Embryonic facial prominence (tissue), 1 donor: ENCODE measurements around the gene HELZ2.
"Not testable (repeated sequence)": the region's sequence is repeated elsewhere in the genome, so short reads cannot be mapped to it uniquely, and the experiment has no call there.

ENCODE experiments used
- DNase-seq: peaks from one replicate; pipeline ENCODE4 v3.0.0-alpha.2; 2016; ENCODE audit errors: extremely low spot score

The HELZ2 gene

DNA sequence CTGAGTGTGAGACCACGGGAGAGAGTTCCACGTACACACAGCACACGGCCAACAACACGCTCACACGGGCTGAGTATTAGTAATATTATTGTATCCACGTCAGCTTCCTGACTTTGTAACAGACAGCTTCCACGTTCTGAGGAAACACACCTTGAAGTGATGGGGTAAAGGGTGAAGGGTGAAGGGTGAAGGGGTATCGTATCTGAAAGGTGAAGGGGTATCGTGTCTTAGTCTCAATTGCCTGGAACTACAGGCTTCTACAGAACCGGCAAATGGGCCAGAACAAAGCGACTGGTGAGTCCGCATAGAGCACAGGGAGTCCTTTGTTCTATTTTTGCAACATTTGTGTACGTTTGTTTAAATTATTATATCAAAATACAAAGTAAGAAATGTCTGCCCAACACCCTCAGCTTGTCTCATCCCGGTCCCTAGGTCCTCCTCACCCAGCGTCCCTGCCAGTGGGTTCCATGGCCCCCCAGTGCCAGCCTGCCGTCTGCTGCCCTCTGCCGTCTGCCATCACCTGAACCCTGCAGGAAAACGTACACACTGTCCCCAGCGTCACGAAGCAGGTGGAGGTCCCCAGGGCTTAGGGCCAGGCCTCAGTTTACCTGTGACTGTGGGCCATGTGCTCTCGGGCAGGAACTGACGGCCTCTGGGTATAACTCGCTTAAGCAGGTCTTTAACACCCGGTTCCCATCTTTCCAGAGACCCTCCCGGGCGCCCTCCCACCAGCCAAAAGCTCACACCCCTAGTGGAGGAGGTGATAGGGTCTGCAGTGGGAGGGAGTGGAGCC is 4.4 kb upstream of the HELZ2 start:
- DNase-seq = no peak

DNA sequence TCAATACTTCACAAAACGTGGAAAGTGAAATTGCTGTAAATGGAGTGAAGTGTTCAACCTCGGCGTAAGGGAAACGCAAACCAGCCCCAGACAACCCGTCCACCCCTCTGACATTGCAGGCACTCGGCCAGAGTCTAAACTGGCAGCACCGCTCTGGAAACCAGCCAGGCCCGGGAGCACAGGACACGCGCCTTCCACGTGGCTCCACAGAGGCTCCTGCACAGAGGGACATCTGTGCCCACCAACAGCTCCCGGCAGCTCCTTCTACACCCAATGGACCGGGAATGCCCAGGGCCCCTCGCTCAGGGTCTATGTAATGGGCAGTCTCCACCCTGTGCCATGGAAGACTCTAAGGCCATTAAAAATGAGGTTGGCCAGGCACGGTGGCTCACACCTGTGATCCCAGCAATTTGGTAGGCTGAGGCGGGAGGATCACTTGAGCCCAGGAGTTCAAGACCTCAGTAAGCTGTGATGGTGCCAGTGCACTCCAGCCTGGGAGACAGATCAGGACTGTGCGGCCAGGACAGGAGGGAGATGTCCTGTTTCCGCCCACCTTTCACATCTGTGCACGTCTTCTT is 3.4 kb upstream of the HELZ2 start:
- no peak for DNase-seq

DNA sequence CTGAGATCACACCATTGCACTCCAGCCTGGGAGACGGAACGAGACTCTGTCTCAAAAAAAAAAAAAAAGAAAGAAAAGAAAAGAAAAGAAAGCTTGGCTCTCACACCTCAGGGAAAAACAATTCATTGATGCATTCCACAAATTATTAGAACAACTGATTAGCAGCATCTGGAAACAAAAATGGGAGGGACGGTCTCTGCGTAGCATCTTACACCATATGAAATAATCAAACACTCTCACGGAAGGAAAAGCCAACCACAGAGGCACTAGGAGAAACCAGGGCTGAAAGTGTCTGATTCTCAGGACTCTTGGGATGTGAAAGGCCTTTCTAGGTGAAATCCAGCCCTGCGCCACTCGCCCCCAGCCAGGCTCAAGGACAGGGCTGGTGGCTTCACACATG is 2.3 kb upstream of the HELZ2 start:
- DNase-seq = no peak

DNA sequence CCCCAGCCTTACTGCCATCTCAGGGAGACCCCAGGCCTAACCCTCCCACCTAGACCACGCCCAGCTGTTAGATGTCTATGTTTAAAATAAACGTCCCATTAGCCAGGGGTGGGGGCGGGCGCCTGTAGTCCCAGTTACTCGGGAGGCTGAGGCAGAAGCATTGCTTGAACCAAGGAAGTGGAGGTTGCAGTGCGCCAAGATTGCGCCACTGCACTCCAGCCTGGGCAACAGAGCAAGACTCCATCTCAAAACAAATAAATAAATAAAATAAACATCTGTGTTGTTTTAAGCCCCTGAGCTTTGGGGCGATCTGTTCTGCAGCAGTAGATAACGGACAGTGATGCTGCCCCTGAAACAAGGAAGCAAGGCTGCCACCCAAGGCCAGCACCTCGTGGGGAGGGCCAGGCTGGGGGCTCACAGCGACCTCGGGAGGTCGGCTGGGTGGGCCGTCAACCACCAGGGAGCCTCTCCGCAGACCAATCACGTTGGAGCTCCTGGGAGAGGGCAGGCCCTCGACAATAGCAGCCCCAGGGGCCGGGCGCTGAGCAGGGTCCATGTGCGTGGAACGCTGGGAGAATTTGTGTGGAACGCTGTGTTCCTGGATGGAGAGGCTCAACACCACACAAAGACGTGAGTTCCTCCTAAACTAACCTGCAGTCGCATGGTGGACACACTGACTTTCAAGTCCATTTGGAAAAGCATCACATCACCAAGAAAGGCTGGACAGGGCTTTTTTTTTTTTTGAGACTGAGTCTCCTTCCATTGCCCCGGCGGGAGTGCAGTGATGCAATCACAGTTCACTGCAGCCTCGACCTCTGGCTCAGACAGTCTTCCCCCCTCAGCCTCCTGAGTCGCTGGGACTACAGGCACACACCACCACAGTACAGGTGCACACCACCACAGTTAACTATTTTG is 1.0 kb upstream of the HELZ2 start:
- no peak for DNase-seq

DNA sequence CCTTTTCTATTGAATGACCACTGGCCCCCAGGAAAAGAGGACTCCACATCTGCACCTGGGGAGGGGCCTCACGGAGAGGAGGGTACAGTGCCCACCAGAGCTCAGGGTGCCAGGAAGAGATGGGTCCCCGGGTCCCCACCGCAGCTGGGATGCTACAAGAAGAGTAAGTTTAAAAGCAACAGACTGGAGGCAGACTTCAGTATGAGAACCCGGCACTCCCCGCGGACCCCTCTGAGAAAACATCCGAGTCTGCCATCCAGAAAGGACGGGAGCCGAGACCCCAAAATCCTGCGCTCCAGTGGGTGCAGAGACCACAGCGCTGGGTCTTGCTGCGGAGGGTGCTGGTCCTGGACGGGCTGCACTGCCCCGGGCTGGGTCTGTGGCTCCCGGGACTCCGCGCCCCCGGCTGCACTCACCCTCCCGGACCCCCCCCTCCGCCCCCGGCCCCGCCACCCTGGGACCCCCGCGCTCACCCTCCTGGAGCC is 350 bp downstream of the HELZ2 start:
- no peak for DNase-seq

DNA sequence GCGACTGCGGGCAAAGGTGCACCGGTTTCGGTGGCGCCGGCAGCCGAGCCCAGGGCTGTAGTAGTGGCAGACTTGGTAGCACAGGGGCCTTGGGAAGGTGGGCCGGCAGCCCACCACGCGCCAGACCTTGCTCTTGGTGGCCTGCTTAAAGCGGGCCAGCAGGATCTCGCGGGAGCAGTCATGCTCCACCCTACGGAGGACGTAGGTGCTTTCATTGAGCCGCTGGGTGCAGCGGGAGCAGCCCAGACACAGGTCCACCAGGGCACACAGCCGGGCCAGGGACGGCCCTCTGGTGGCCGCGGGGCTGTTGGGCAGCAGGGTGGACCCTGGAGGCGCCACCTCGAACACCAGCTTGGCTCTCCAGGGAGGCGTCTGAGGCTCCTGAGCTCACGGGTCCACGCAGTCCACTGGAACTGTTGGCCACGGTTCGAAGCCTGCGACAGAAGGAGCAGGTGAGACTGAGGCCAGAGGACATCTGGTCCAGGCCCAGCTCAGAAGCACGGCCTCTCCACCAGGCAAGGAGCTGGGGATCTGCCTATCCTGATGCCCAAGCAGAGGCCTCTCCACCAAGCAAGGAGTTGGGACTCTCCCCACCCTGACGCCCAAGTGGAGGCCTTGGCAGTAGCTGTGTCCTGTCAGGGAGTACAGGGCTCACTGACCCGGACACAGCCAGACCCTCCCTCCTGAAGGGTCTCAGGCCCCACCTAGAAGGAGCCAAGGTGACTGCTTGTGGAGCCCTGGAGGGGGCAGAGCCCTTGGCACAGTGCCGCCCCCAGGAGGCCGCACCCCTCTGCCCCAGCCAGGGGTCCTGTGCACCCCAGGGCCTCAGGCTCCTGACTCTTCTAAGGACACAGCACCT is 1.0 kb downstream of the HELZ2 start:
- DNase-seq = no peak

DNA sequence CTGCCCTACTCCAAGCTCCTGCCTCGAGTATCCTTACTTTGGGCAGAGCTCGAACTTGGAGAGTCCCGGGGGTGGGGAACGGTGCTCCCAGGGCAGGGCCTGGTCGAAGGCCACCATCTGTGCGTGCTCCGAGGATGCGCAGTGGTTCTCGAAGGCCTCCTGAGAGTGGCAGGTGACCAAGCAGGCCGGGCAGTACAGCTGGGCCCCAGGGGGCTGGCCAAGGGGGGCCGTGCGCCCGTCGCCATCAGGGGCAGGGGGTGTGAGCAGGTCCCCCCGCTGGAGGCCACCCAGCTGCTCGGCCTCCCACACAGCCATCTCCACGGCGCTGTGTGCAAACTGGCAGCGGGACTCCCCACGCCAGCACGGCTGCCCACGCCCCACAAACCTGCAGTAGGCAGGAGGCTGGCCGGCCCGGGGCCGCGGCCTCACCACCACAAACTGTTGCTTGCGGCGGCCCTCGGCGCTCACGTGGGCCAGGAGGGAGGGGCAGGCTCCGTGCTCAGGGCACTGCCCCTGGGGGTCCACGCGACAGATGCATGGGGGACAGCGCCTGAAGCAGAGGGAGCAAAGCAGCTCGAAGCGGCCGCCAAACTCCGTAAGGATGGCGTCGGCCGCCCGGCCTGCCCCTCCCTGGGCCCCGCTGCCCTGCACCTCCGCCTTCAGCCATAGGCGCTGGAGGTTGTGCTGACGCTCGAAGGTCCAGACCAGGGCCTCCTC is 1.8 kb downstream of the HELZ2 start:
- no peak for DNase-seq

DNA sequence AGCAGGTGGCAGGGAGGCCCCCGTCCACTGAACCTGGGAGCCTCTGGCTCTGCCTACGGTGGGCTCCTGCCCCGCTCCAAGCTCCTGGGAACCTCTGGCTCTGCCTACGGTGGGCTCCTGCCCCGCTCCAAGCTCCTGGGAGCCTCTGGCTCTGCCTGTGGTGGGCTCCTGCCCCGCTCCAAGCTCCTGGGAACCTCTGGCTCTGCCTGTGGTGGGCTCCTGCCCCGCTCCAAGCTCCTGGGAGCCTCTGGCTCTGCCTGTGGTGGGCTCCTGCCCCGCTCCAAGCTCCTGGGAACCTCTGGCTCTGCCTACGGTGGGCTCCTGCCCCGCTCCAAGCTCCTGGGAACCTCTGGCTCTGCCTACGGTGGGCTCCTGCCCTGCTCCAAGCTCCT is 3.0 kb downstream of the HELZ2 start:
- DNase-seq = not testable (repeated sequence)

DNA sequence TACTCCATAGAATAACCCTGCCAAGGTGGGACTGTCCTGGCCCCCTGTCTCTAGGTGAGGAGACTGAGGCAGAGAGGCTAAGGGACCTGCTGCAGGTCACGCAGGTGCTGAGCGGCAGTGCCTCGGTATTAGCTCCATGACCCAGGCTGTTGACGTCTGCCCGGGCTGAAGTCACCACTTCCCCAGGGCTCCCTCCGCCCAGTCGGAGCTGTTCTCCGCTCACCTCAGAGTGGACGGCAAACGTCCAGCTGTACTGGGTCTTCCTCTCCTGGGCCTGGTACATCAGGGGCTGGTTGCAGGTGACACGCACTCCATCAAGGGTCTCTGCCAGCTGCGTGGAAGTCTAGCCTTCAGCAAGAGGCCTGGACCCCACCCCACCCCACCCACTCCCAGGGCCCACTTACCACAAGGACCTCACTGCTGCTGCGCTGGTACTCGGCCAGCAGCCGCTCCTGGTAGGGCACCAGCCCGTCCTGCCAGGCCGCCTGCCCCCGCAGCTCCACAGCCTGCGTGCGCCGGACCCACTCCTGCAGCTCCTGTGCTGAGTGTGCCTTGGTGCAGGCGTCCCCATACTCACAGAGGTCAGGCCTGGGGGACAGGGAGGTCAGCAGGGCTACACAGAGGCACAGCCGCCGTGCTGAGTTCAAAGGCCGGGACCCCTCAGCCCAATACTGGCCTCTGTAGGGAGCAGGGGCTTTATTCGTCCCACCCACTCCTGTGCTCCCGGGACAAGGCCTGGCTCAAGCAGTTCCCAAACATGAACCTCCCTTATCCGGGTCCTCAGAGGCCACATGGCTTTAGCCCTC is 3.6 kb downstream of the HELZ2 start:
- no peak for DNase-seq

DNA sequence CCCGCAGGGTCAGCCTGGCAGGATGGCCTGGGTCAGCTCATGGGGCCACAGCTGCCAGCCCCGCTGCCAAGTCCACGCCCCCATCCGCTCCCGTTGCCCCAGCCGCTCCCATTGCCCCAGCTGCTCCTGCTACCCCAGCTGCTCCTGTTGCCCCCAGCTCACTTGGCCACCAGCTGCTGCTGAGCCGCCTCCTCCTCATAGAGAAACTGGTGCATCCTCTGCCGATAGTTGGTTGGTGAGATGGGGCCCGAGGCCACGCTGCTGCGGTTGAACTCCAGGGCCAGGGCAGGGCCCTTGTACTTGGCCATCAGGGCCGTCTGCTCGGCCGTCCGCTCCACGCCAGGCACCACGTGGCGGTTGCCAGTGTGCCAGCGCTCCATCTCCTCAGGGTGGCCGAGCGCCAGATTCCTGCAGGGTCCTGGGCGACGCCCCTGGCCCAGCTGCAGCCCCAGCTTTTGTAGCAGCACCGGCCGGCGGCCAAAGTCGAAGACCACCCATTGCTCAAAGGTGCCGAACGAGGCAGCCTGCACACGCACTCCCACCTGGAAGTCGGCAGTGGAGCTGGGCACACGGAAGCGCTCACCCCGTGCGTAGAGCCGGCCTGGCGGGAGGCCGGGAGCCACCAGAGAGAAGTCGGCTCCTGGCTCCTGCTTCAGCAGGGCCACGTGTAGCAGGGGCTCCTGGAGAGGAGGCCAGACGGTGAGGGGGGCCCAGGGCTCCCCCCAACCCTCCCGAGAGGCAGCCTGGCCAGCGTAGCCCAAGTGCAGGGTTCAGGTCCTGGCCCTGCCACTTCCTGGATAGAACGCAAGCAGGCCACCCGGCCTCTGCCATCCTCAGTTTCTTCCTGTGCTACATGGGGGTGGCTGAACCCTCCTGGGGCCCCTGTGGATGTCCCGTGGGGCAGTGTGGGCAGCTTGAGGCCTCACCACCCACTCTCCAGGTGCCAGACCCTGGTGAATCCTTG is 4.8 kb downstream of the HELZ2 start:
- no peak for DNase-seq

DNA sequence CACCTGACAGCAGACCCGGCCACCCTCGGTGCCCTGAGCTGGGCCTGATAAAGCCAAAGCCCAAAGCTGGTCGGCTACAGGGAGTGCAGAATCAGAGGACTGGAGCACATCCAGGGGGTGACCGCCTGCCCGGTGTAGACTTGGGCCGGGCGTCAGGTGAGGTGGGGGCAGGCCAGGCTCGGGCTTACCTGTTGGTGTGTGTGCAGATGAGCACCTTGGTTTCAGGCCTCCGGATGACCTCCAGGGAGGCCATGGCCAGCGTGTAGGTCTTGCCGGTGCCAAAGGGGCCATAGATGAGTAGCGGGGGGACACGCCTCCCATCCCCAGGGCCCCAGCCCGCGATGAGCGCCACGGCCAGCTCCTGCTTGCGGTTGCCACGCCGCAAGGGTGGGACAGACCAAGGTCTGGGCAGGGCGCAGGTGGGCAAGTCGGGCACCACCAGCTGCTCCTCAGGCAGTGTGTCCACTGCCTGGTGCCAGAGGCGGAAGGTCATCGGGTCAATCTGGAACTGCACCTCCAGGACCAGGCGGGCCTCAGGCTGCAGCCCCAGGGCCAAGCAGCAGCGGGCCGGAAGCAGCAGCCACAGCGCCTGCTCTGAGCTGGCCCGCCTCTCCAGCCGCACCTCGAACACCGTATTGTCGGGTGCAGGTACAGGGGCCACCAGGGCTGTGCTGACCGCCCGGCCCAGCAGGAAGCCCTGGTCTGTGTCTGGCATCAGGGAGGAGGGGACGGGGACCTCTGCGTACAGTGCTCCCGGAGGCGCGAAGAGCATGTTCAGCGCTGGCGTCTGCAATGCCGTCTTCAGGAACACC is 5.7 kb downstream of the HELZ2 start:
- no peak for DNase-seq

DNA sequence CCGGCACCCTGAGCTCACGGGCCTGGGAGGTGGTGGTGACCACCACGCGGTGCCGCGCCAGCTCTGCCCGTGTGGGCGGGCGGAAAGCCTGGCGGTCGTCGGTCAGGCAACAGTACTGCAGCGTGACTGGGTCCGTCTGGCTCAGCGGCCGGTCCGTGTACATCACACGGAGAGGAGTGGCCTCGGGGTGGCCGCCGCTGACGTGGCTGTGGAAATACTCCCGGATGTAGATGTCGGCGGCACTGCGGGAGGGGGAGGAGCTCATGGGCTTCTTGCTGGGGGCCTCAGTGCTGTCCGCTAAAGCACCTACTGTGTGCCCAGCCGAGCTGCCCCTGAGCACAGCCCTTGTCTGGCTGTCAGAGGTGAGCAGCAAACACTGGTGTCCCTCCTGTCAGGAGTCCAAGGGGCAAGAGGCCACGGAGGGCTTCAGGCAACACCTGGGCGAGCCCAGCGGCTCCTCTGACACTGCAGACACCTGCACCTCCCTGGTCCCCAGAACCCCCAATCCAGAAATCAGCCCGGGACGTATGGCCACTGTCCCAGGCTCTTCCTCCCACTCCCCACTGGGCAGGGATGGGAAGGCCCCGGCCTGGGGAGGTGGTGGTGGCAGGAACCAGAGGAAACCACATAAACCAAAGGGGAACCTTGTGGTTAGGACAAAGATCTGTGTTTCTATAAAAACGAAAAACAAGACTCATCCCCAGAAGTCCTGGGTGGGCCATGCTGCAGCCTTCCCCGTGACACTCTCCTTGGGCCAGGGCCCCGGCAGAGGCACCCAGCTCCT is 6.5 kb downstream of the HELZ2 start:
- no peak for DNase-seq

DNA sequence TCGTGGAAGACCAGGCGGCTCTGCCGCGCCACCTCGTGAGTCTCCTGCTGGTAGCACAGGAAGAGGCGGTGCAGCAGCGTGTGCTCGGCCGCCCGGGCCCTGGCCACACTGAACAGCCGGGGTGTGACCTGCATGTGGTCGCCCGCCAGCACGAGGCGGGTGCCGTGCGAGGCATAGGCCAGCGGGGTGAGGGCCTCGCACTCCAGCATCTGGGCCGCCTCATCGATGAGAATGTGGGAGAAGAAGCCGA is 7.0 kb downstream of the HELZ2 start:
- no peak for DNase-seq

DNA sequence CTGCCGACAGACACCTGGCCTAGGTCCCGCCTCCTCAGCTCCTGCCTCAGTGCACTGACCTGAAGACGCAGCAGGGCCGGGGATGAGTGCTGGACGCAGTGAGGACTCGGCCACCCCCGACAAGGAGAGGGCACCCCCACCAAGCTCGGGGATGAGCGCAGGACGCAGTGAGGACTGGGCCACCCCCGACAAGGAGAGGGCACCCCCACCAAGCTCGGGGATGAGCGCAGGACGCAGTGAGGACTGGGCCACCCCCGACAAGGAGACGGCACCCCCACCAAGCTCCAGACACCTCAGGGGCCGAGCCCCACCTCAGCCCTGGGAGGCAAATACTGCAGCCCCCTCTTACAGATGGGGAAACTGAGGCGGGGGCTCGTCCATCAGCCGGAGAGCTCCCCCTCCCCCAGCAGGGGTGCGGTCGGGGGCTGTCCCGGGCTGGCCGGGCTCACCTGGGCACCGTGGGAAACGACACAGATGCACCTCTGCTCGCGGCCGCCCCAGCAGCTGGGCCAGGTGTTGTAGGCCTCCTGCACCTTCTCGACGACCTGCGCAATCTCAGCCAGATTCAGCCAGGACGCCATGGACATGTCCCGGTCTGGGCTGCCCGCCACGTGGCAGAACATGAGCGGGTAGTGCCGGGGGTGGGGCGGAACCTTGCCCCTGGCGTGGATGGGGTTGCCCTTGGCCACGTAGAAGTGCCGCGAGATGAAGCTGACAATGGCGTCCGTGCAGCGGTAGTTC is 7.5 kb downstream of the HELZ2 start:
- no peak for DNase-seq

DNA sequence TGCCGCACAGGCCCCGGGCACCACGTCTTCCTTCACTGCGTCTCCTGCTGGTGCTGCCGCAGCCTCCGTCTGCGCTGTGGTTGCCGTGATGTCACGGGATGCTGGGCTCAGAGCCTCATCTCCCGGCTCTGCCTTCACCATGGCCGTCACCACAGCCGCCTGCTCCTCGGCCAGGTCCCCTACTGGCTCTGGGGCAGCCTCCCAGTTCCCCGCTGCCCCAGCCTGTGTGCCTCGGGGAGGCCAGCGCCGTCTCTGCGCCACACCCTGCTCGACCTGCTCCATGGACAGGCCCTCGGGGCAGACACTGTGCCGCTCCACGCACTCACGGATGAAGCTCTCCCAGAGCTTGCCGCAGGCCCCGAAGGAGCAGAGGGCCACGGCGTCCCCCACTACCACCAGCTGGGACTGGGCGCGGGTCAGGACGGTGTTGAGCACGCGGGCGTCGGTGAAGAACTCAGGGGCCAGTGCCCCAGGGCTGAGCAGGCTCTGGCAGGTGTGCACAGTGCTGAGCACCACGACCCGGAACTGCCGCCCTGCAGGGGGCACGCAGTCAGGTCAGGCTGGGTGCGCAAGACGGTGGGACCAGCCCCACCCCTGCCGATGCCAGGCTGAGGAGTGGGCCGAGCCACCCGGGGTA is 8.2 kb downstream of the HELZ2 start:
- DNase-seq = no peak

DNA sequence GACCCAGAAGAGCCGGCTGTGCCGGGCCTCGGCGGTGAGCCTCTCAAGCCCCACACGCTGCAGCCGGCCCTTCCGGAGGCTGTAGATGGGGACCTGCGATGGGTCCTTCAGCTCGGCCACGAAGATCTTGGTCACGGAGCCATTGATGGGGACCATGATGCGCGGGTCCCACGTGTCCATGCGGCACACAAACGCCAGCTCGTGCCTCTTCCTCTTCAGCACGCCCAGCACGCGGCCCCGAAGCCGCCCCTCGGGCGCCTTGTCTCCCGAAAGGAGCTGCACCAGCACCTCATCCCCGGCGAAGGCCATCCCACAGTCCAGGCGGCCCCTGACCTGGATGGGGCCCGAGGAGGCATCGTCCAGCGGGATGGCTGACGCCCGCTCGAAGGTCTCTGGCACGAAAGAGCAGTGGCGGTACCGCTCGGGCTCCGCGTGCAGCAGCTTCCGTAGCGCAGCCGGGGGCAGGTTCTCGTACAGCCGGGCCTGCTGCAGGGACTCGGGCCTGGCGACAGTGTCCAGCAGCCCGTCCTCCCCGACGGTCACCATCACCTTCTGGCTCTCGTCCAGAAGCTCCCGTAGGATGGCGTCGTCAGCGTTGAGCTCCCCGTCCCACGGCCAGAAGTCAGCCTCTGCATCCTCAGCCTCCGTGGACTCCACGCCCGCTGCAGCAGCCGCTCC is 8.9 kb downstream of the HELZ2 start:
- no peak for DNase-seq
